Spinal cord (tissue), 10 donors: Measurements from ENCODE around the gene SYDE1. TPM values are rescaled to one million over a fixed set of nuclear protein-coding genes. Genes with fewer than 3 reads are reported as not detected.

Experiments
- DNase-seq, 6 donors: peaks; one replicate each; pipeline versions ENCODE4 v3.0.0 to v3.0.0-alpha.2; 2013 to 2015; ENCODE audit warnings: low spot score in 6 of 6, low read depth in 4 of 6
- H3K27ac ChIP-seq: one replicate; pipeline ENCODE4 v1.5.1; 2013; ENCODE audit warnings: low read depth, low read length, control low read depth
- H3K27me3 ChIP-seq: one replicate; pipeline ENCODE4 v1.6.1; 2013; ENCODE audit warnings: low read length; ENCODE audit not compliant: control insufficient read depth, insufficient read depth
- H3K36me3 ChIP-seq: one replicate; pipeline ENCODE4 v1.6.1; 2013; ENCODE audit warnings: low read length; ENCODE audit not compliant: control insufficient read depth, insufficient read depth
- H3K4me1 ChIP-seq: one replicate; pipeline ENCODE4 v1.6.1; 2013; ENCODE audit warnings: low read length; ENCODE audit not compliant: control insufficient read depth, insufficient read depth
- H3K4me3 ChIP-seq: one replicate; pipeline ENCODE4 v1.5.1; 2013; ENCODE audit warnings: low read depth, low read length, control low read depth
- H3K9me3 ChIP-seq: one replicate; pipeline ENCODE4 v1.6.1; 2013; ENCODE audit warnings: low read length; ENCODE audit not compliant: control insufficient read depth, insufficient read depth
- WGBS: methylation state at CpG from one replicate; pipeline ENCODE4 v1.1.5; 2013; ENCODE audit warnings: missing lambda C conversion rate; ENCODE audit not compliant: insufficient coverage; 5-methylcytosine and 5-hydroxymethylcytosine counted together
- polyA plus RNA-seq, 2 donors: library from polyadenylated mRNA; unstranded; fragments of 120-200 nt; gene quantifications; one replicate each; pipeline ENCODE4 v1.2.1, GENCODE V29; 2013; ENCODE audit not compliant: insufficient read length in 2 of 2
- total RNA-seq, 2 donors: library from RNA; depleted of rRNA in 1 of 2; stranded (reverse); fragments of 120-200 nt in 1 of 2; fragments of >200 nt in 1 of 2; gene quantifications; one replicate each; pipeline versions ENCODE4 v1.2.3 to v1.2.4, GENCODE V29; 2013 to 2014
- donor health status: healthy.

The SYDE1 gene
- total and polyA plus RNA-seq, 4 donors = 6.8 to 19.6 (median 12.1) TPM

DNA sequence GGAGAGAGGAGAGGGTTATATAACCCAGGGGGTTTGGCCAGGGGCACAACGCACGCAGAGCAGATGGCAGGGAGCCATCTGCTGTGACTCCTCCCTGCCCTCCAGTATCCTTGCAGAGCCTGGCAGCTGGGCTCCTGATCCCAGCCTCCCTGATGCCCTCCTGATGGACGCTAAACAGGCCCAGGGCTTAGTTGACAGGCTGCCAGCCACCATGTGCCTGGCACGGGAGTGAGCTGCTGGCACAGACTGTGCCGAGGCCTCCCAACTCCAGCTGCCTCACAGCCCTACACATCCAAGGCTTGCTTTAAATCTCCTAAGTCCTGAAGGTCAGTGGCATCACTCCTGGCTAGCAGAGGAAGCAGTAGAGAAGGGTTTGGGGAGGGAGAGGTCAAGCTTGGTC lies 16.7 kb downstream of the SYDE1 start:
- Histone ChIP-seq H3K27ac (no peak overlapping the region), H3K4me3 (no peak overlapping the region), H3K9me3 (no peaks in the 10 kb centered on the region), H3K36me3 (peaks cover 51% of the 10 kb centered on the region), H3K27me3 (no peaks in the 10 kb centered on the region), H3K4me1 (peaks cover 27% of the 10 kb centered on the region)
- WGBS = 19% methylated on average over 4 of the region's 5 CpGs
- peak in 2 of 6 donors; percentile 66 to 85 for DNase-seq

DNA sequence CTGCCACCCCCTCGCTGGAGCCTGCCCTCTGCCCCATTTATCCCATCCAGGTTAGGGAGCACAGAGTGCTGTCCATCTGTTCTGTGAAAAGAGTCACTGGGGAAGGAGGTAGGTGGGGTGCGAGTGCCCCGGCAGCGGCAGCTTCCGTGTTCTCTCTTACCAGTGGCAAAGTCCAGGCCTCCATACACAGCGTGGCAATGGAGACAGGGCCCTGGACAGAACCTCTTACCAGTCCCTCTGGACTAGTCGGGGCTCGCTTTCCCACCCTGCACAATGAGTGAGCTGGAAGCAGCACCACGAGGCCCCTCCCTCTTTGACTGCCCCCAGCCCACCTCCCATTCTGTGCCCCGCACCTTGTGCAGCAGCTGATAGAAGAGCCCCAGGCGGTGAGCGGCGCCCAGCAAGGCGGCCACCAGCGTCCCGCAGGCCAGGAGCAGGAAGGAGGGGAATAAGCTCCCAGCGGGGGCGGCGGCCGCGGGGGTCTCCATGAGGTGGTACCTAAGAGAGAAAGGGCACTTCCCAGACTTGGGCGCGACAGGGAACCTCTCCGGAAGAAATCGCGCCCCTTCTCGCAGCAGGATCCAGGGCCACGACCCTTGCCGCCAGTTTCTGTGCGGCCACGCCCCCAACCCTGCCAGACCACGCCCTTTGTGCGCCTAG lies 17.5 kb downstream of the SYDE1 start:
- H3K4me3 ChIP-seq = peak overlapping the region; percentile 90
- H3K36me3 ChIP-seq = peaks cover 43% of the 10 kb centered on the region
- peak overlapping the region; percentile 89 for H3K27ac ChIP-seq
- no peaks in the 10 kb centered on the region for H3K9me3 ChIP-seq
- 2% methylated on average over 32 of the region's 33 CpGs for WGBS
- H3K4me1 ChIP-seq = peaks cover 27% of the 10 kb centered on the region
- no peaks in the 10 kb centered on the region for H3K27me3 ChIP-seq
- no peak for DNase-seq

DNA sequence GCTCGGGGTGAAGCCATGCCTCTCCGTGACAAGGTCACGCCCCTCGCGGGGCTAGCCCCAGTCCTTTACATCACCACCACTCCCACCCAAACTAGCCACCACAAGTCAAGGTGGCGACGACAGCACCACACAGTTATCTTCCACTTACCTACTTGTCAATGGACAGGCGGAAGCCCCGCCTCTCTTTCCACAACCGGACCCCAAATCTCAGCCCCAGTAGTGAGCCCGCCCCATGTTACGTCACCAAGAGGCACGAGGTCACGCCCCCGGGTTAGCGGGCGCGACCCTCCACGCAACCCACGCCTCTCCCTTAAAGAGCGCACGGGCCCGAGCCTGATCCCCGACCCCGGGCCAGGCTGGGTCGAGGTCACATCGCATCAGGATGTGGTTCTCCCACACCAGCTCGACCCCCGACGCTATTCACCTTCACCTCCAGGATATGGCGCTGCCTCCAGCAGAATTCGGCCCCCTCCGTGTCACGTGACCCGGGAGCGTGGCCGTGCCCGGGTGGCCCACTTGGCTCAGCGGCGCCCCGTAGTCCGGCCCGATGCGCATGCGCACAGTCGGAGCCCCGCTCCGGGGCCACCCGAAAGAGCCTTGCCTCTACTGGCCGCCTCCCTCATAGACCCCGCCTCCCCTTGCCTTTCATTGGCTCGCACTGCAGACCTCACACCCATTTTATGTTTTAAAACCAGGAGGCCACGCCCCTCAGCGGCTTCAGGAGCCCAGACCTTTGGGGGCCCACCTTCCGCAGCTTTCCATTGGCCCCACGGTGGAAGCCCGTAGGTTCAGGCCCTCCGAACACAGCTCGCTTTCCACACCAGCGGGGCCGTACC lies 18.2 kb downstream of the SYDE1 start:
- 0% methylated on average over 55 of the region's 61 CpGs for WGBS
- H3K27ac ChIP-seq = peak overlapping the region; percentile 89
- peaks cover 27% of the 10 kb centered on the region for H3K4me1 ChIP-seq
- peaks cover 36% of the 10 kb centered on the region for H3K36me3 ChIP-seq
- peak; percentile 91 to 100 (median 98) for DNase-seq
- peak overlapping the region; percentile 90 for H3K4me3 ChIP-seq
- H3K27me3 ChIP-seq = no peaks in the 10 kb centered on the region
- no peaks in the 10 kb centered on the region for H3K9me3 ChIP-seq

DNA sequence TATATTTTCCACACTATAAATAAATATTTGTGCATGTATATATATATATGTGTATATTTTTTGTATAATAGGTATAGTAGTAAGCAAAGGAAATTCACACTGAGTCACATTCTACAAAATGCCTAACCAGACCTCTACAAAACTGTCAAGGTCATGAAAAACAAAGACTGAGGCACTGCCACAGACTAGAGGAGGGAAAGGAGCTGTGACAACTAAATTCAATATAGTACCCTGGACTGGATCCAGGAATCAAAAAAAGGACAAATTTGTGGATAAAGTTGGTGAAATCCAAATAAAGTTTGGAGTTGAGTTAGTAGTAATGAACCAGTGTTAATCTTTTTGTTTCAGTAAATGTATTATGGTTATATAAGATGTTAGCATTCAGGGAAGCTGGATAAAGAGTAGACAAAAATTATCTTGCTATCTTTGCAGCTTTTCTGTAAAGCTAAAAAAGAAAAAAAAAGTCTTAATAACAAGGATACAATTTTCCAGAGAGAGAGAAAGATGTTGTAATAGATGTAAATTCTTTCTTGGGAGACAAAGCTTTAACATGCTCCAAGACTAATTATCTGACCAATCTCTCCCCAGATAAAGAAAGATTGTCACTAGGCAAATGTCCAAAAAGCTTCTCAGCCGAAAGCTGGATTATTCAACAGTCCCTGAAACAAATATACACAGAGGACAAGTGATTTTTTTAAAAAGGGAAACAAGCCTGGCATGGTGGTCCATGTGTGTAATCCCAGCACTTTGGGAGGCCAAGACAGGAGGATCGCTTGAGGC lies 19.1 kb downstream of the SYDE1 start:
- Histone ChIP-seq H3K4me3 (peak overlapping the region; percentile 90), H3K9me3 (no peaks in the 10 kb centered on the region), H3K36me3 (peaks cover 27% of the 10 kb centered on the region), H3K4me1 (peaks cover 27% of the 10 kb centered on the region), H3K27ac (peak overlapping the region; percentile 29), H3K27me3 (no peaks in the 10 kb centered on the region)
- DNase-seq = peak in 1 of 6 donors; percentile 64
- WGBS = no CpG with 5 or more reads among the region's 2 CpGs

DNA sequence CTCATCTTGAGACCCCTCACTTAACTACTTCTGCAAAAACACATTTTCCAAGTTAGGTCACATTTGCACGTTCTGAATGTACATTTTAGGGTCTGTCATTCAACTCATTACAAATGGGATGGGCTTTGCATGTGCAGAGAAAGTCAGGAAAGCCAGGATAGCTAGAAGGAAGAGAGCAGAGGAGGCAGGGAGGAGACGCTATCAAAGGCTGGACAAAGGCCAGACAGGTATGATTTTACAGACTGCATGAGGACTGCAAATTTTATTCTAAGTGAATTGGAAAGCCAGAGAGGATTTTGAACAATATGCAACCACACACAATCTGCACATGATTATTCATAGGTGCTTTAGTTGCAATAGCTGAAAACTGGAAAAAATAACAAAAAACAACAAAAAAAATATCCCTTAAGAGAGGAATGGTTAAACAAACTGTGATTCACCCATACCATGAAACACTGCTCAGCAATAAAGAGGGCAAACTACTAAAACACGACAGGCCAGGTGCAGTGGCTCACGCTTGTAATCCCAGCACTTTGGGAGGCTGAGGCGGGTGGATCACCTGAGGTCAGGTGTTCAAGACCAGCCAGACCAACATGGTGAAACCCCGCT lies 21.1 kb downstream of the SYDE1 start:
- no peak overlapping the region for H3K4me3 ChIP-seq
- H3K27ac ChIP-seq = no peak overlapping the region
- WGBS = 67% methylated on average over 2 of the region's 6 CpGs
- H3K4me1 ChIP-seq = peaks cover 22% of the 10 kb centered on the region
- H3K36me3 ChIP-seq = peaks cover 8% of the 10 kb centered on the region
- DNase-seq = no peak
- no peaks in the 10 kb centered on the region for H3K9me3 ChIP-seq
- H3K27me3 ChIP-seq = no peaks in the 10 kb centered on the region

DNA sequence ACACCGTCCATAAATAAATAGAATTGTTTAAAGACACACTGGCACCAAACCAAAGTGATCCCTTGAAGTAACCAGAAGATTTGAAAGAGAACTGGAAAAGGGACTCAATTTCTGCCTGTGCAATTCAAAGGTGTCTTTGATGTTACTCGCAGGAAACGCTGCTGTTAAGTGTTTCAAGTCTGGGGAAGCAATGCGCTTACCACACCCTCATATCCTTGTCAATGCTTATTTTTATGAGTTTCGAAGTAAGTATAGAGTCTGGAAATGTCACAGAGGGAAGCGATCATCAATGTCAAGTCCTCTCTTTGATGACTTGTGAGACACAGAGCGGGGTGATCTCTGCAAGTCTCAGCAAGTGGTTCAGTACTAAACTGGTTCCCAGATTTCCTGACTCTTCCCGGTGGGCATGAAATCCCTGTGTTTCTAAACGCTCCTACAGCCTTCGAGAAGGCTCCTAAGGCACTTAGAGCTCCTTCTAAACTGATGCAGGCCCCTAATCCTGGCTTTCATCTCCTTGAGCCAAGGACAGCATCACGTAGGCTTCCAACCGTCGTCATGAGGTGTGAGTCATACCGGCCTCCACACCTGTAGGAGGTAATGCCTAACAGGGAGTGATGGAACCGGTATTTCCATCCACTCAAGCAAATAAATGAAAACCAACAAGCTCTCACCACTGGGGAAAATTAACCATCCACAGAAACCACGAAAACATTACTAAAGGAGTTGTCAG lies 22.8 kb downstream of the SYDE1 start:
- peaks cover 5% of the 10 kb centered on the region for H3K4me1 ChIP-seq
- no peaks in the 10 kb centered on the region for H3K27me3 ChIP-seq
- DNase-seq = no peak
- H3K36me3 ChIP-seq = no peaks in the 10 kb centered on the region
- 81% methylated on average over 6 of the region's 16 CpGs for WGBS
- no peaks in the 10 kb centered on the region for H3K9me3 ChIP-seq
- H3K27ac ChIP-seq = no peak overlapping the region
- H3K4me3 ChIP-seq = no peak overlapping the region

DNA sequence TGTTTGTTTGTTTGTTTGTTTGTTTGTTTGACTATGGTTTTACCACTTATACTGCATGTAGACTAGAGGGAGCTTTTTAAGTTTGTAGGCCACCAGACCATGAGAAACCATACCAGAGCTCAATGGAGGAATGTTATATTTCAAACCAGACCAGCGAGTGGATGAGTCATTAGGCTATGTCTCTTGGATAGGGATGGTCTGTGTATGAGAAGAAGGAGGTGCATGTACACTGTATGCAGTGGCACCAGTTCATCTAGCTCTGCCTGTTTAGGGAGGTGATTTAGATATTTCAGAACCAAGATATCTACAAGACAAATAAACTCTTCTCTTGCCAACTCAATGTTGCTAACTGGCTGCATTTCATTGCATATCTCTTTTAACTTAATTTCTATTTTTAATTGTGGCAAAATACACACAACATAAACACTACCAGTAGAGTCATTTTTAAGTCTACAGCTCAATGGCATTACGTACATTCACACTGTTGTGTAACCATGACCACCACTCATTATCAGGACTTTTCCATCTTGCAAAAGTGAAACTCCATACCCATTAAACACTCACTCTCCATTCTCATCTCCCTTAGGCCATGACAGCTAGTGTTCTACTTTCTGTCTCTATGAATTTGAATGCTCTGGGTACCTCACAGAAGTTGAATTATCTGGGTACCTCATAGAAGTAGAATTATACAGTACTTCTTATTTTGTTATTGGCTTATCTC lies 29.2 kb downstream of the SYDE1 start:
- WGBS = 72% methylated on average over 2 of the region's 2 CpGs
- no peaks in the 10 kb centered on the region for H3K9me3 ChIP-seq
- H3K27ac ChIP-seq = no peak overlapping the region
- H3K27me3 ChIP-seq = no peaks in the 10 kb centered on the region
- H3K36me3 ChIP-seq = no peaks in the 10 kb centered on the region
- DNase-seq = no peak
- H3K4me1 ChIP-seq = no peaks in the 10 kb centered on the region
- no peak overlapping the region for H3K4me3 ChIP-seq

DNA sequence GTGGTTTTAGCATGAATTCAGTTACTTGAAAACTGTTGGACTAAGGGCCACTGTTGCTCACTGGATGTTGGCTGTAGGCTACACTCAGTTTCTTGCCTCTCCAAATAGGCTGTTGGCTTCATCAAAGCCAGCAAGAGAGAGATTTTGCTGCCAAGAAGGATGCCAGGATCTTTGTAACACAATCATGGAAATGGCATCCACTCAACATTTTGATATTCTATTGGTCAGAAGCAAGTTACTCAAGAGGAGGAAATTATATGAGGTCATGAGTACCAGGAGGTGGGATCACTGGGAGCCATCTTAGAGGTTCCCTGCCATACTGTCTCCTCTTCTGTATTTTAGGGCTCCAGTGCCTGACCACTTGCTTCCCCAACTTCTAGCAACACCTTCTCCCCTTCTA lies 30.6 kb downstream of the SYDE1 start:
- DNase-seq = no peak
- H3K36me3 ChIP-seq = no peaks in the 10 kb centered on the region
- no peaks in the 10 kb centered on the region for H3K4me1 ChIP-seq
- no peak overlapping the region for H3K4me3 ChIP-seq
- H3K27ac ChIP-seq = no peak overlapping the region
- no peaks in the 10 kb centered on the region for H3K9me3 ChIP-seq
- H3K27me3 ChIP-seq = no peaks in the 10 kb centered on the region
